GM12878 (cell line): Measurements from ENCODE around the gene POLR3A. TPM values are rescaled to one million over a fixed set of nuclear protein-coding genes. Genes with fewer than 3 reads are reported as not detected.

Source experiments
- ATAC-seq: fragments of 200-7000 bp; cut with Tn5 transposase; 3 replicates; pipeline ENCODE4 v1.9.1; 2020; ENCODE audit warnings: mild to moderate bottlenecking, moderate library complexity
- Bru-seq: library from RNA; stranded (reverse); fragments of 400-500 nt; gene quantifications from one replicate; lab custom pipeline; 2021; lab: Mats Ljungman, UMichigan
- BruChase-seq, 2 experiments: library from RNA; stranded (reverse); fragments of 400-500 nt; gene quantifications; one replicate each; lab custom pipeline; 2021; lab: Mats Ljungman, UMichigan
- BruUV-seq: library from RNA; stranded (reverse); fragments of 400-500 nt; replicated peaks from 2 replicates; lab custom pipeline; 2021; lab: Mats Ljungman, UMichigan
- CTCF ChIA-PET: fragments of 300-600 bp; sonication (Branson Sonifier 250); formaldehyde crosslinking; extraction: SDS; loops from one replicate; lab custom pipeline; 2021; ENCODE audit warnings: inconsistent platforms; lab: Yijun Ruan, JAX
- POLR2A ChIA-PET: fragments of 350-600 bp; formaldehyde crosslinking; extraction: SDS; loops from one replicate; lab custom pipeline; 2021; ENCODE audit warnings: inconsistent platforms; lab: Charles Lee
- RAD21 ChIA-PET: fragments of 300-600 bp; sonication (Branson Sonifier 250); formaldehyde crosslinking; loops from one replicate; lab custom pipeline; 2023; ENCODE audit warnings: antibody characterized with exemption; ENCODE audit not compliant: unreplicated experiment; lab: Charles Lee
- SMC1A ChIA-PET: fragments of 300-600 bp; sonication (Branson Sonifier 250); formaldehyde crosslinking; loops from one replicate; lab custom pipeline; 2023; ENCODE audit not compliant: unreplicated experiment, uncharacterized antibody; lab: Charles Lee
- DNase-seq: peaks from one replicate; pipeline ENCODE4 v3.0.0-alpha.2; 2011; ENCODE audit warnings: low read depth, low spot score
- FAIRE-seq: peaks from 3 replicates; lab custom pipeline; 2011; peaks lifted over from hg19 to GRCh38; lab: Jason Lieb, UNC
- H2AFZ ChIP-seq: 2 replicates; pipeline ENCODE4 v1.6.0; 2011; ENCODE audit warnings: low read depth, low read length, control low read depth; ENCODE audit not compliant: control insufficient read depth
- H3K27ac ChIP-seq: 2 replicates; pipeline ENCODE4 v1.5.1; 2011; ENCODE audit warnings: control low read depth; ENCODE audit not compliant: control insufficient read depth, insufficient read depth
- H3K27me3 ChIP-seq, 2 experiments: replicated peaks in 1 of 2; 2 replicates each; pipeline versions ENCODE4 v1.6.0 to v1.6.1; 2011; ENCODE audit warnings: low read length in 1 of 2; ENCODE audit not compliant: control insufficient read depth in 2 of 2, insufficient read depth in 2 of 2
- H3K36me3 ChIP-seq, 2 experiments: 2 replicates each; pipeline ENCODE4 v1.5.1; 2011; ENCODE audit warnings: low read length in 1 of 2; ENCODE audit not compliant: control insufficient read depth in 2 of 2, insufficient read depth in 2 of 2
- H3K4me1 ChIP-seq: 2 replicates; pipeline ENCODE4 v1.6.1; 2011; ENCODE audit warnings: mild to moderate bottlenecking, low read length, moderate library complexity, mixed read lengths; ENCODE audit not compliant: control insufficient read depth, insufficient read depth
- H3K4me2 ChIP-seq: 2 replicates; pipeline ENCODE4 v1.6.0; 2011; ENCODE audit warnings: control low read depth; ENCODE audit not compliant: control insufficient read depth, insufficient read depth
- H3K4me3 ChIP-seq: fragments of 200-600 bp; sonication (generic); 2 replicates; pipeline ENCODE4 v1.5.1; 2016
- H3K79me2 ChIP-seq: 2 replicates; pipeline ENCODE4 v1.6.0; 2011; ENCODE audit warnings: low read length; ENCODE audit not compliant: control insufficient read depth, insufficient read depth
- H3K9ac ChIP-seq: 2 replicates; pipeline ENCODE4 v1.8.0; 2011; ENCODE audit warnings: low read length, control low read depth, mixed read lengths; ENCODE audit not compliant: control insufficient read depth, insufficient read depth
- H3K9me3 ChIP-seq: replicated peaks from 3 replicates; pipeline ENCODE4 v1.5.1; 2011; ENCODE audit warnings: mild to moderate bottlenecking, low read length; ENCODE audit not compliant: control insufficient read depth, insufficient read depth
- H4K20me1 ChIP-seq: 2 replicates; pipeline ENCODE4 v1.6.0; 2011; ENCODE audit not compliant: control insufficient read depth, insufficient read depth
- ASH2L ChIP-seq: fragments of 300-600, 200-600 bp; sonication (generic); IDR thresholded peaks from 2 replicates; pipeline ENCODE4 v1.6.1; 2017; ENCODE audit warnings: low read depth, mild to moderate bottlenecking, borderline replicate concordance
- BHLHE40 ChIP-seq, 2 experiments: fragments of 450-650 bp in 1 of 2; IDR thresholded peaks; 2 replicates each; pipeline ENCODE4 v1.6.1; 2011 to 2017; ENCODE audit warnings: low read depth in 2 of 2, borderline replicate concordance in 1 of 2, improper control_type of control experiment in 1 of 2, low read length in 1 of 2, mild to moderate bottlenecking in 1 of 2
- ETV6 ChIP-seq, 2 experiments: fragments of 450-650 bp in 1 of 2; IDR thresholded peaks in 1 of 2; conservative IDR thresholded peaks in 1 of 2; 2 replicates each; pipeline ENCODE4 v1.6.1; 2014; ENCODE audit warnings: antibody characterized with exemption in 1 of 2, borderline replicate concordance in 1 of 2, low read depth in 1 of 2, mild to moderate bottlenecking in 1 of 2, moderate library complexity in 1 of 2
- FOXM1 ChIP-seq: IDR thresholded peaks from 2 replicates; pipeline ENCODE4 v1.6.1; 2012; ENCODE audit warnings: low read depth, mild to moderate bottlenecking, inconsistent platforms, low read length, moderate library complexity
- JUNB ChIP-seq: IDR thresholded peaks from 2 replicates; pipeline ENCODE4 v1.6.1; 2016; ENCODE audit warnings: antibody characterized with exemption, mild to moderate bottlenecking
- PAX5 ChIP-seq: IDR thresholded peaks from 2 replicates; pipeline ENCODE4 v1.6.1; 2011; ENCODE audit warnings: low read depth, low read length, borderline replicate concordance
- POLR2A ChIP-seq: IDR thresholded peaks from 2 replicates; pipeline ENCODE4 v1.6.1; 2011; ENCODE audit warnings: low read depth, mild to moderate bottlenecking, low read length
- POU2F2 ChIP-seq: IDR thresholded peaks from 3 replicates; pipeline ENCODE4 v1.6.1; 2011; ENCODE audit warnings: low read depth, mild to moderate bottlenecking, low read length, borderline replicate concordance
- SIN3A ChIP-seq: IDR thresholded peaks from 2 replicates; pipeline ENCODE4 v1.6.1; 2012; ENCODE audit warnings: low read depth, low read length, improper control_type of control experiment
- TBL1XR1 ChIP-seq: IDR thresholded peaks from 2 replicates; pipeline ENCODE4 v1.6.1; 2012; ENCODE audit warnings: low read depth, low read length, improper control_type of control experiment
- YY1 ChIP-seq: IDR thresholded peaks from 2 replicates; pipeline ENCODE4 v1.6.1; 2011; ENCODE audit warnings: low read depth, mild to moderate bottlenecking, low read length
- ZNF207 ChIP-seq: fragments of 450-650 bp; IDR thresholded peaks from 2 replicates; pipeline ENCODE4 v1.6.1; 2014; ENCODE audit warnings: antibody characterized with exemption, mild to moderate bottlenecking, borderline replicate concordance
- ZNF274 ChIP-seq: IDR thresholded peaks from one replicate; pipeline ENCODE4 v1.8.0; 2011; ENCODE audit not compliant: insufficient read length, insufficient read depth
- WGBS: methylation state at CpG from one replicate; pipeline ENCODE4 v1.1.6; 2016; ENCODE audit warnings: low lambda C conversion rate; ENCODE audit not compliant: insufficient replicate concordance, insufficient coverage; ENCODE audit errors: missing lambda C conversion rate; 5-methylcytosine and 5-hydroxymethylcytosine counted together
- in situ Hi-C: fragments of 300-500 bp; cut with MboI; formaldehyde crosslinking; loops from 9 replicates; pipeline ENCODE4 v1.14.3; 2018; ENCODE audit warnings: mixed read lengths
- intact Hi-C: fragments of 100-400 bp; cut with micrococcal nuclease; formaldehyde crosslinking; loops from one replicate; pipeline ENCODE4 v1.14.2; 2022; ENCODE audit not compliant: unreplicated experiment
- long read RNA-seq, 2 experiments: library from polyadenylated mRNA; unstranded; transcript quantifications; one replicate each; pipeline ENCODE4 v2.0.0, GENCODE V29; 2019 to 2020
- polyA minus RNA-seq, 3 experiments: library from RNA; depleted of rRNA, polyadenylated mRNA; stranded (reverse); fragments of >200 nt; gene quantifications; 2 replicates each; pipeline ENCODE4 v1.2.3, GENCODE V29; 2011
- polyA plus RNA-seq, 11 experiments: library from polyadenylated mRNA; depleted of rRNA in 4 of 11; unstranded in 6 of 11; stranded (reverse) in 5 of 11; fragments of >200 nt; fragmentation: Nextera tagmentation in 4 of 11; fragmentation: Illumina TruSeq in 1 of 11; extraction: Ambion mirVana in 4 of 11; extraction: Trizol in 1 of 11; gene quantifications; 1 replicate in 1 of 11; 2 replicates in 10 of 11; pipeline versions ENCODE4 v1.2.1 to v1.2.3, GENCODE V29; 2011 to 2016; ENCODE audit warnings: inconsistent platforms in 2 of 11, missing spikeins in 2 of 11, low read depth in 1 of 11
- total RNA-seq, 4 experiments: library from RNA; depleted of rRNA in 3 of 4; stranded (reverse); fragments of >200 nt in 3 of 4; fragmentation: Illumina TruSeq in 1 of 4; extraction: Trizol in 1 of 4; gene quantifications; 2 replicates each; pipeline versions ENCODE4 v1.2.1 to v1.2.3, GENCODE V29; 2013 to 2021
- TF ChIP-seq, protein P1 (sequence below): IDR thresholded peaks from 2 replicates; pipeline ENCODE4 v1.6.1; 2012; ENCODE audit warnings: mild to moderate bottlenecking, low read depth, low read length

Gene POLR3A
- total RNA-seq (2013; cell fraction: nucleolus; rRNA removed), result 42.1 and 44.8 TPM in 2 replicates
- total RNA-seq (2014; rRNA removed) (14.9 and 17.5 TPM in 2 replicates), total RNA-seq (2014; rRNA removed; fragmentation: Illumina TruSeq; extraction: Trizol) (11.7 and 12.9 TPM in 2 replicates), total RNA-seq (2021) (16.8 and 20.4 TPM in 2 replicates), polyA plus RNA-seq (2011; rRNA removed) (10.5 and 11.6 TPM in 2 replicates), polyA plus RNA-seq (2014; fragmentation: Illumina TruSeq; extraction: Trizol) (15.8 and 16.4 TPM in 2 replicates), polyA plus RNA-seq (2014; fragmentation: Nextera tagmentation; extraction: Ambion mirVana) (1 to 10 TPM; 5.4 to 6.6 TPM), polyA plus RNA-seq (2014; rRNA removed) (12.2 and 12.3 TPM in 2 replicates), polyA plus RNA-seq (2016; fragmentation: Nextera tagmentation; extraction: Ambion mirVana) (10 to 100 TPM; 18.4 to 19.2 TPM), polyA minus RNA-seq (2011; rRNA and poly(A)+ RNA removed) (30.7 and 30.9 TPM in 2 replicates), Bru-seq, nascent RNA (percentile 66 among the genes with signal in this experiment), BruChase-seq, experiment 1, labeled RNA remaining after a 6-hour chase (percentile 74 among the genes with signal in this experiment), BruChase-seq, experiment 2, labeled RNA remaining after a 2-hour chase (percentile 75 among the genes with signal in this experiment)
- polyA plus RNA-seq (2011; ENCODE audit: low read depth), result 6.1 TPM
- polyA plus RNA-seq (2011; cell fraction: cytosol; rRNA removed), result 9.3 and 11.2 TPM in 2 replicates
- 15.2 and 18.5 TPM in 2 replicates for polyA plus RNA-seq (2011; cell fraction: nucleus; rRNA removed)
- polyA plus RNA-seq (2012), result 7.3 and 7.4 TPM in 2 replicates
- 12.2 and 13.8 TPM in 2 replicates for polyA minus RNA-seq (2011; cell fraction: cytosol; rRNA and poly(A)+ RNA removed)
- polyA minus RNA-seq (2011; cell fraction: nucleus; rRNA and poly(A)+ RNA removed), result 23.9 and 36.4 TPM in 2 replicates
- long read RNA-seq, experiment 1, full-length matches to known transcripts, result 4 of 12 reads
- long read RNA-seq, experiment 1, partial matches to known transcripts, result 3 of 12 reads
- long read RNA-seq, experiment 1, other reads (novel, unspliced or antisense), result 5 of 12 reads
- long read RNA-seq, experiment 2, partial matches to known transcripts, result 39 of 47 reads
- long read RNA-seq, experiment 2, other reads (novel, unspliced or antisense), result 8 of 47 reads

- no TSS peak for BruUV-seq
- Histone ChIP-seq H3K36me3 (peaks cover 0 to 15% of the 10 kb centered on the region in 2 experiments; a peak in 3 of 4 replicates), H3K9me3 (no peaks in the 10 kb centered on the region), H4K20me1 (no peaks in the 10 kb centered on the region), H3K79me2 (peaks cover 28% of the 10 kb centered on the region), H3K4me2 (peak within 1 kb of the TSS; percentile 74), H3K27me3 (no peaks in the 10 kb centered on the region), H3K9ac (peak within 1 kb of the TSS; percentile 97), H2AFZ (peak within 1 kb of the TSS; percentile 97), H3K4me3 (peak within 1 kb of the TSS; percentile 97), H3K4me1 (peaks cover 9% of the 10 kb centered on the region; the same call in 1 of the 2 replicates), H3K27ac (peak within 1 kb of the TSS; percentile 92)
- ChIA-PET SMC1A (interaction anchor here (1.0 to 1.9 kb wide), 3 partner anchors 13 to 185 kb away, joined by 3 to 7 read pairs (median 4); no protein-coding TSS in a partner anchor), CTCF (interaction anchor here (0.6 to 1.2 kb wide), 13 partner anchors 10 to 1254 kb away, joined by 3 to 16 read pairs (median 3); no protein-coding TSS in a partner anchor), POLR2A (interaction anchor here (0.6 kb wide), 1 partner anchor 288 kb away, joined by 3 read pairs; no protein-coding TSS in a partner anchor), RAD21 (interaction anchor here (0.7 to 1.0 kb wide), 5 partner anchors 10 to 1064 kb away, joined by 3 to 6 read pairs (median 3); no protein-coding TSS in a partner anchor)
- FAIRE-seq (peak; percentile 65), ATAC-seq (peak; percentile 74), DNase-seq (peak; percentile 82)
- WGBS, result under 1% methylated on average over 34 of the region's 35 CpGs
- in situ Hi-C loops (no loop called here), intact Hi-C loops (loop anchor here (5.0 kb wide), 1 partner anchor 182 kb away; no protein-coding TSS in a partner anchor)
- TF ChIP-seq ZNF207, result no peak
- TF ChIP-seq SIN3A, result peak; percentile 86
- TF ChIP-seq YY1, result peak; percentile 37
- no peak for TF ChIP-seq ASH2L
- no peak for TF ChIP-seq JUNB
- TF ChIP-seq POU2F2, result peak; percentile 55; the same call in 1 of the 3 replicates
- no peak for TF ChIP-seq PAX5
- TF ChIP-seq, protein P1, sequence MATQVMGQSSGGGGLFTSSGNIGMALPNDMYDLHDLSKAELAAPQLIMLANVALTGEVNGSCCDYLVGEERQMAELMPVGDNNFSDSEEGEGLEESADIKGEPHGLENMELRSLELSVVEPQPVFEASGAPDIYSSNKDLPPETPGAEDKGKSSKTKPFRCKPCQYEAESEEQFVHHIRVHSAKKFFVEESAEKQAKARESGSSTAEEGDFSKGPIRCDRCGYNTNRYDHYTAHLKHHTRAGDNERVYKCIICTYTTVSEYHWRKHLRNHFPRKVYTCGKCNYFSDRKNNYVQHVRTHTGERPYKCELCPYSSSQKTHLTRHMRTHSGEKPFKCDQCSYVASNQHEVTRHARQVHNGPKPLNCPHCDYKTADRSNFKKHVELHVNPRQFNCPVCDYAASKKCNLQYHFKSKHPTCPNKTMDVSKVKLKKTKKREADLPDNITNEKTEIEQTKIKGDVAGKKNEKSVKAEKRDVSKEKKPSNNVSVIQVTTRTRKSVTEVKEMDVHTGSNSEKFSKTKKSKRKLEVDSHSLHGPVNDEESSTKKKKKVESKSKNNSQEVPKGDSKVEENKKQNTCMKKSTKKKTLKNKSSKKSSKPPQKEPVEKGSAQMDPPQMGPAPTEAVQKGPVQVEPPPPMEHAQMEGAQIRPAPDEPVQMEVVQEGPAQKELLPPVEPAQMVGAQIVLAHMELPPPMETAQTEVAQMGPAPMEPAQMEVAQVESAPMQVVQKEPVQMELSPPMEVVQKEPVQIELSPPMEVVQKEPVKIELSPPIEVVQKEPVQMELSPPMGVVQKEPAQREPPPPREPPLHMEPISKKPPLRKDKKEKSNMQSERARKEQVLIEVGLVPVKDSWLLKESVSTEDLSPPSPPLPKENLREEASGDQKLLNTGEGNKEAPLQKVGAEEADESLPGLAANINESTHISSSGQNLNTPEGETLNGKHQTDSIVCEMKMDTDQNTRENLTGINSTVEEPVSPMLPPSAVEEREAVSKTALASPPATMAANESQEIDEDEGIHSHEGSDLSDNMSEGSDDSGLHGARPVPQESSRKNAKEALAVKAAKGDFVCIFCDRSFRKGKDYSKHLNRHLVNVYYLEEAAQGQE, result no peak
- no peak for TF ChIP-seq ZNF274
- TF ChIP-seq TBL1XR1, result no peak
- peak in 1 of 2 experiments; percentile 59; a peak in 1 of 4 replicates for TF ChIP-seq ETV6 (conservative IDR thresholded peaks at IDR 0.05 in 1 of 2, IDR thresholded peaks at IDR 0.05 in 1 of 2; ENCODE audit: borderline replicate concordance in 1 of 2, low read depth in 1 of 2)
- peak; percentile 71; the same call in 1 of the 2 replicates for TF ChIP-seq FOXM1
- peak; percentile 26 to 67; a peak in 2 of 4 replicates for TF ChIP-seq BHLHE40 (IDR thresholded peaks at IDR 0.05; ENCODE audit: borderline replicate concordance in 1 of 2, low read depth in 2 of 2, low read length in 1 of 2)
- peak; percentile 82 for TF ChIP-seq POLR2A
Observed at GRCh38 chr10:78029269-78030226, at the start of gene POLR3A. POLR3A (minus strand) TSS chr10:78029515; CDS start chr10:78029407, 108 bp downstream.
